H9 (cell line): ENCODE measurements around the gene MRPL54. TPM values are rescaled to one million over a fixed set of nuclear protein-coding genes. Genes with fewer than 3 reads are reported as not detected.
A peak's percentile ranks its signal among the peaks of the same experiment; 100 is the strongest.

ENCODE experiments used
- DNase-seq: peaks from one replicate; pipeline ENCODE4 v3.0.0-alpha.2; 2017
- H2AFZ ChIP-seq: one replicate; pipeline ENCODE4 v1.6.1; 2013; ENCODE audit warnings: mild to moderate bottlenecking, low read length, control low read depth, moderate library complexity
- H2AK5ac ChIP-seq: 2 replicates; pipeline ENCODE4 v1.6.1; 2013; ENCODE audit warnings: low read length, control low read depth, mixed read lengths; ENCODE audit not compliant: insufficient read length
- H2BK120ac ChIP-seq: one replicate; pipeline ENCODE4 v1.6.1; 2013; ENCODE audit warnings: low read depth, mild to moderate bottlenecking, low read length, control low read depth, inconsistent platforms; ENCODE audit not compliant: poor library complexity, severe bottlenecking
- H2BK12ac ChIP-seq: 2 replicates; pipeline ENCODE4 v1.6.1; 2013; ENCODE audit warnings: low read length, control low read depth, mixed read lengths, low read depth; ENCODE audit not compliant: insufficient read length
- H2BK15ac ChIP-seq: 2 replicates; pipeline ENCODE4 v1.6.1; 2013; ENCODE audit warnings: low read depth, low read length, control low read depth
- H2BK20ac ChIP-seq: one replicate; pipeline ENCODE4 v1.6.1; 2013; ENCODE audit warnings: low read depth, mild to moderate bottlenecking, low read length, control low read depth, inconsistent platforms; ENCODE audit not compliant: poor library complexity, severe bottlenecking
- H2BK5ac ChIP-seq: 2 replicates; pipeline ENCODE4 v1.6.1; 2013; ENCODE audit warnings: low read length, control low read depth, mixed read lengths; ENCODE audit not compliant: insufficient read length
- H3K14ac ChIP-seq: 2 replicates; pipeline ENCODE4 v1.6.1; 2013; ENCODE audit warnings: low read length, control low read depth; ENCODE audit not compliant: insufficient read depth
- H3K18ac ChIP-seq: 2 replicates; pipeline ENCODE4 v1.6.1; 2013; ENCODE audit warnings: low read depth, mild to moderate bottlenecking, mixed read lengths, low read length, control low read depth; ENCODE audit not compliant: insufficient read length
- H3K23ac ChIP-seq: 2 replicates; pipeline ENCODE4 v1.6.1; 2013; ENCODE audit warnings: low read length, control low read depth, mixed read lengths, low read depth; ENCODE audit not compliant: insufficient read length
- H3K23me2 ChIP-seq: 2 replicates; pipeline ENCODE4 v1.6.1; 2013; ENCODE audit warnings: low read depth, mild to moderate bottlenecking, mixed read lengths, low read length, control low read depth; ENCODE audit not compliant: insufficient read length, poor library complexity, severe bottlenecking
- H3K27ac ChIP-seq: 2 replicates; pipeline ENCODE4 v1.5.1; 2013; ENCODE audit warnings: low read length, control low read depth, mixed read lengths, low read depth; ENCODE audit not compliant: insufficient read length
- H3K27me3 ChIP-seq: 2 replicates; pipeline ENCODE4 v1.6.1; 2013; ENCODE audit warnings: low read length, control low read depth, inconsistent platforms; ENCODE audit not compliant: insufficient read depth
- H3K4ac ChIP-seq: 2 replicates; pipeline ENCODE4 v1.6.1; 2013; ENCODE audit warnings: low read depth, mild to moderate bottlenecking, control low read depth, inconsistent platforms, low read length, moderate library complexity
- H3K4me1 ChIP-seq: 2 replicates; pipeline ENCODE4 v1.6.1; 2013; ENCODE audit warnings: low read length, control low read depth, inconsistent platforms; ENCODE audit not compliant: insufficient read depth
- H3K4me2 ChIP-seq: 2 replicates; pipeline ENCODE4 v1.6.1; 2013; ENCODE audit warnings: low read length, control low read depth, mixed read lengths; ENCODE audit not compliant: insufficient read length, insufficient read depth
- H3K56ac ChIP-seq: 2 replicates; pipeline ENCODE4 v1.6.1; 2013; ENCODE audit warnings: low read depth, mild to moderate bottlenecking, mixed read lengths, low read length, control low read depth; ENCODE audit not compliant: insufficient read length
- H3K79me1 ChIP-seq: 2 replicates; pipeline ENCODE4 v1.6.1; 2013; ENCODE audit warnings: low read depth, mild to moderate bottlenecking, moderate library complexity, low read length, control low read depth, inconsistent platforms; ENCODE audit not compliant: insufficient read depth, poor library complexity, severe bottlenecking
- H3K79me2 ChIP-seq: 2 replicates; pipeline ENCODE4 v1.6.1; 2013; ENCODE audit warnings: low read length, control low read depth, inconsistent platforms; ENCODE audit not compliant: insufficient read depth
- H3K9ac ChIP-seq: 2 replicates; pipeline ENCODE4 v1.6.1; 2013; ENCODE audit warnings: low read length, control low read depth, mixed read lengths; ENCODE audit not compliant: insufficient read length; ENCODE audit errors: extremely low read depth
- H3K9me3 ChIP-seq: one replicate; pipeline ENCODE4 v1.6.1; 2013; ENCODE audit warnings: low read depth, low read length, inconsistent platforms; ENCODE audit not compliant: control insufficient read depth
- H3T11ph ChIP-seq: one replicate; pipeline ENCODE4 v1.6.1; 2013; ENCODE audit warnings: mild to moderate bottlenecking, low read length, control low read depth, inconsistent platforms
- H4K20me1 ChIP-seq: one replicate; pipeline ENCODE4 v1.6.1; 2013; ENCODE audit not compliant: control insufficient read depth, insufficient read length, insufficient read depth
- H4K5ac ChIP-seq: 2 replicates; pipeline ENCODE4 v1.6.1; 2013; ENCODE audit warnings: low read depth, mild to moderate bottlenecking, mixed read lengths, low read length, control low read depth; ENCODE audit not compliant: insufficient read length
- H4K8ac ChIP-seq: replicated peaks from 2 replicates; pipeline ENCODE4 v1.6.1; 2013; ENCODE audit warnings: low read length, control low read depth, mixed read lengths, low read depth; ENCODE audit not compliant: insufficient read length
- H4K91ac ChIP-seq: 2 replicates; pipeline ENCODE4 v1.6.1; 2013; ENCODE audit warnings: low read depth, mild to moderate bottlenecking, moderate library complexity, mixed read lengths, low read length, control low read depth; ENCODE audit not compliant: insufficient read length
- H3K27ac Mint-ChIP-seq, 3 experiments: 2 replicates in 2 of 3; 3 replicates in 1 of 3; pipeline ENCODE4 v1.8.0; 2020 to 2021; ENCODE audit warnings: mixed read lengths in 3 of 3, mild to moderate bottlenecking in 1 of 3, moderate library complexity in 1 of 3
- H3K27me3 Mint-ChIP-seq: 2 replicates; pipeline ENCODE4 v1.8.0; 2021; ENCODE audit warnings: low read depth, mild to moderate bottlenecking, moderate library complexity, mixed read lengths
- H3K36me3 Mint-ChIP-seq, 3 experiments: 2 replicates in 2 of 3; 3 replicates in 1 of 3; pipeline ENCODE4 v1.8.0; 2020 to 2021; ENCODE audit warnings: low read depth in 3 of 3, mixed read lengths in 3 of 3; ENCODE audit not compliant: insufficient read depth in 1 of 3
- H3K4me1 Mint-ChIP-seq, 2 experiments: 2 replicates each; pipeline ENCODE4 v1.8.0; 2020; ENCODE audit warnings: mixed read lengths in 2 of 2
- H3K4me3 Mint-ChIP-seq, 2 experiments: 2 replicates in 1 of 2; 3 replicates in 1 of 2; pipeline ENCODE4 v1.8.0; 2020 to 2021; ENCODE audit warnings: mild to moderate bottlenecking in 2 of 2, mixed read lengths in 2 of 2, moderate library complexity in 1 of 2
- H3K9me3 Mint-ChIP-seq, 2 experiments: 2 replicates in 1 of 2; 3 replicates in 1 of 2; pipeline ENCODE4 v1.8.0; 2020; ENCODE audit warnings: mild to moderate bottlenecking in 2 of 2, mixed read lengths in 2 of 2, moderate library complexity in 1 of 2
- CTCF ChIP-seq: fragments of 200-600 bp; sonication (generic); conservative IDR thresholded peaks from 3 replicates; pipeline ENCODE4 v1.8.0; 2021; ENCODE audit warnings: antibody characterized with exemption, mild to moderate bottlenecking
- WGBS: extraction: QIAGEN DNeasy Blood & Tissue Kit; methylation state at CpG from one replicate; pipeline ENCODE4 v1.1.7; 2013; ENCODE audit warnings: missing lambda C conversion rate, low lambda C conversion rate, mixed read lengths; ENCODE audit not compliant: insufficient read length; ENCODE audit errors: extremely low coverage; 5-methylcytosine and 5-hydroxymethylcytosine counted together
- total RNA-seq: library from RNA; stranded (reverse); gene quantifications from 2 replicates; pipeline ENCODE4 v1.2.1, GENCODE V29; 2021

The MRPL54 gene
- total RNA-seq, 1 experiment from 2014 or later, result 60.0 TPM

- Histone ChIP-seq H3K79me2 (no peaks in the 10 kb centered on the region), H2BK12ac (no peak overlapping the region), H3K79me1 (no peaks in the 10 kb centered on the region), H4K91ac (no peak overlapping the region), H2BK5ac (no peak overlapping the region), H4K20me1 (no peaks in the 10 kb centered on the region), H2BK120ac (no peak overlapping the region), H3T11ph (no peak overlapping the region), H3K56ac (no peak overlapping the region), H3K27ac (no peak overlapping the region), H4K8ac (no peak overlapping the region), H3K14ac (no peak overlapping the region; the same call in 1 of the 2 replicates), H3K9me3 (no peaks in the 10 kb centered on the region), H3K9ac (no peak overlapping the region), H2AK5ac (no peak overlapping the region), H4K5ac (no peak overlapping the region), H3K27me3 (no peaks in the 10 kb centered on the region), H2BK20ac (no peak overlapping the region), H3K4ac (no peak overlapping the region), H2AFZ (no peak overlapping the region), H3K23ac (no peak overlapping the region), H3K18ac (no peak overlapping the region), H3K4me2 (no peak overlapping the region), H3K23me2 (no peaks in the 10 kb centered on the region), H2BK15ac (no peak overlapping the region), H3K4me1 (no peaks in the 10 kb centered on the region)
- H3K27me3 Mint-ChIP-seq, result peaks cover 14% of the 10 kb centered on the region
- H3K36me3 Mint-ChIP-seq, result no peaks in the 10 kb centered on the region
- TF ChIP-seq CTCF, result no peak
- no peak overlapping the region for H3K27ac Mint-ChIP-seq
- peak; percentile 27 for DNase-seq
- peaks cover 0 to 6% of the 10 kb centered on the region in 2 experiments; a peak in 2 of 4 replicates for H3K4me1 Mint-ChIP-seq
- H3K4me3 Mint-ChIP-seq, result no peak overlapping the region
- peaks cover 0 to 6% of the 10 kb centered on the region in 2 experiments; a peak in 2 of 5 replicates for H3K9me3 Mint-ChIP-seq
- no CpG with 5 or more reads among the region's 19 CpGs for WGBS
These were observed 44.6 kb downstream of the MRPL54 start for GRCh38 chr19:3807131-3807480.
